ENCODE data around the gene TMEM63C.

TMEM63C gene

DNA sequence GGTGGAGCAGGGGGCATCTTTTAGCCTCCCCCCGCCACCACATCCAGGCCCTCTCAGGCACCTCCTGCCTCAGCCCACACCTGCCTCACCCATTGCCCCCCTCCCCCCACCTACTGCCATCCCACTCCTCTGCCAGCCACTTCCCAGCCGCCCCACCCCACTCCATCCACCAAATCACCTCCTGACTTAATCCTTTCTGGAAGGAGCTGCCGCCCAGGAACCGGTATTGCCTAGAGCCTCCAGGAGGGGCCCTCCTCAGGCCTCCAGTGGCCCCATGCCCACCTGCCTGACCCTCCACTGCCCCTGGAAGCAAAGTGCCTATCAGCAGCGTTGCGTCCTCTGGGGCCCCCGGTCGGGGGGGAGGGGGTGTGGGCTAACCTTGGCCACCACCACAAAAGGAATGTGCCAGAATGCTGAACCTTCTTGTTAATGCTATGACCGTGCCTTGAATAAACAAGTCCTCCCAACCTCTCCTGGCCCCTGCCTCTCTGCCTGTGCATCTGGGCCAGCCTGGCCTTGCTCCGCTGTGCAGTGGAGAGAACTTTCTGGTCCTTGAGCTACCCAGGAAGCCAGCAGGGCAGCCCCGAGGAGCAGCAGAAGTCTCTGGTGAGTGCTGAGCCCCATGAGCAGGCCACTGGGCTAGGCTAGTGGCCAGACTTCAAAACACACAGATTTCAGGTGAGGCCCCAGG lies 77.6 kb downstream of the TMEM63C start (continued):
- TF ChIP-seq, protein P1, sequence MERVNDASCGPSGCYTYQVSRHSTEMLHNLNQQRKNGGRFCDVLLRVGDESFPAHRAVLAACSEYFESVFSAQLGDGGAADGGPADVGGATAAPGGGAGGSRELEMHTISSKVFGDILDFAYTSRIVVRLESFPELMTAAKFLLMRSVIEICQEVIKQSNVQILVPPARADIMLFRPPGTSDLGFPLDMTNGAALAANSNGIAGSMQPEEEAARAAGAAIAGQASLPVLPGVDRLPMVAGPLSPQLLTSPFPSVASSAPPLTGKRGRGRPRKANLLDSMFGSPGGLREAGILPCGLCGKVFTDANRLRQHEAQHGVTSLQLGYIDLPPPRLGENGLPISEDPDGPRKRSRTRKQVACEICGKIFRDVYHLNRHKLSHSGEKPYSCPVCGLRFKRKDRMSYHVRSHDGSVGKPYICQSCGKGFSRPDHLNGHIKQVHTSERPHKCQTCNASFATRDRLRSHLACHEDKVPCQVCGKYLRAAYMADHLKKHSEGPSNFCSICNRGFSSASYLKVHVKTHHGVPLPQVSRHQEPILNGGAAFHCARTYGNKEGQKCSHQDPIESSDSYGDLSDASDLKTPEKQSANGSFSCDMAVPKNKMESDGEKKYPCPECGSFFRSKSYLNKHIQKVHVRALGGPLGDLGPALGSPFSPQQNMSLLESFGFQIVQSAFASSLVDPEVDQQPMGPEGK (CRISPR knock-in tag; IDR thresholded peaks at IDR 0.05; ENCODE audit: borderline replicate concordance) = no peak
- TF ChIP-seq BACH2 (CRISPR knock-in tag; IDR thresholded peaks at IDR 0.05; ENCODE audit: borderline replicate concordance) (no peak), CSDC2 (CRISPR knock-in tag; IDR thresholded peaks at IDR 0.05) (no peak), ZFP30 (CRISPR knock-in tag; IDR thresholded peaks at IDR 0.05) (no peak), ARNTL (CRISPR knock-in tag; IDR thresholded peaks at IDR 0.05; ENCODE audit: borderline replicate concordance, low read depth) (no peak)

DNA sequence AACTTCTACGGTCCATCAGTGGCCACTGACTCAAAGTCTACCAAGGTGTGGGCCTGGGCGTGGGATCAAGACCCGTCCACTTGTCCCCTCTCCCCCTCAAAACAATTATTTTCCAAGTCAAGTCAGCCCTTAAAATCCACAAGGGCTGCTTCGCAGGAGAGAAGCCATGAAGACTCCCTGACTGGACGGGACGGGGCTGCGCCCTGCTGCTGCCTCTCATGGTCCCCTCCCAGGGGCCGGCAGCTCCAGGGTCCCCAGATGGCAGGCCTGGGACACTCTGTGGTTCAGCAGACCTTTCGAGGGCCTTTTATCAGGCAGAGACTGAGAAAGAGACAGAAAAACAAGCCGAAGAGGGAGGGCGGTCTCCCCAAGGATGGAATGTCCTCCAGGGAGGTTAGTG lies 78.6 kb downstream of the TMEM63C start:
- TF ChIP-seq ZNF70 (CRISPR knock-in tag; IDR thresholded peaks at IDR 0.05) = no peak
- no peak for TF ChIP-seq RARB (CRISPR knock-in tag; IDR thresholded peaks at IDR 0.05)
- TF ChIP-seq TCF4 (CRISPR knock-in tag; IDR thresholded peaks at IDR 0.05; ENCODE audit: borderline replicate concordance) = no peak
- TF ChIP-seq ISL1 (CRISPR knock-in tag; IDR thresholded peaks at IDR 0.05) = no peak
- no peak for TF ChIP-seq BACH2 (CRISPR knock-in tag; IDR thresholded peaks at IDR 0.05; ENCODE audit: borderline replicate concordance)
- TF ChIP-seq, protein P2, sequence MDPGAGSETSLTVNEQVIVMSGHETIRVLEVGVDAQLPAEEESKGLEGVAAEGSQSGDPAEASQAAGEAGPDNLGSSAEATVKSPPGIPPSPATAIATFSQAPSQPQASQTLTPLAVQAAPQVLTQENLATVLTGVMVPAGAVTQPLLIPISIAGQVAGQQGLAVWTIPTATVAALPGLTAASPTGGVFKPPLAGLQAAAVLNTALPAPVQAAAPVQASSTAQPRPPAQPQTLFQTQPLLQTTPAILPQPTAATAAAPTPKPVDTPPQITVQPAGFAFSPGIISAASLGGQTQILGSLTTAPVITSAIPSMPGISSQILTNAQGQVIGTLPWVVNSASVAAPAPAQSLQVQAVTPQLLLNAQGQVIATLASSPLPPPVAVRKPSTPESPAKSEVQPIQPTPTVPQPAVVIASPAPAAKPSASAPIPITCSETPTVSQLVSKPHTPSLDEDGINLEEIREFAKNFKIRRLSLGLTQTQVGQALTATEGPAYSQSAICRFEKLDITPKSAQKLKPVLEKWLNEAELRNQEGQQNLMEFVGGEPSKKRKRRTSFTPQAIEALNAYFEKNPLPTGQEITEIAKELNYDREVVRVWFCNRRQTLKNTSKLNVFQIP (CRISPR knock-in tag; IDR thresholded peaks at IDR 0.05; ENCODE audit: borderline replicate concordance, low read depth) = no peak
- no peak for TF ChIP-seq ZNF8 (CRISPR knock-in tag; IDR thresholded peaks at IDR 0.05)
- TF ChIP-seq, protein P1 (CRISPR knock-in tag; IDR thresholded peaks at IDR 0.05; ENCODE audit: borderline replicate concordance) = no peak
- no peak for TF ChIP-seq ARNTL (CRISPR knock-in tag; IDR thresholded peaks at IDR 0.05; ENCODE audit: borderline replicate concordance, low read depth)
- TF ChIP-seq GLIS3 (CRISPR knock-in tag; IDR thresholded peaks at IDR 0.05) = no peak
- ATAC-seq = no peak

DNA sequence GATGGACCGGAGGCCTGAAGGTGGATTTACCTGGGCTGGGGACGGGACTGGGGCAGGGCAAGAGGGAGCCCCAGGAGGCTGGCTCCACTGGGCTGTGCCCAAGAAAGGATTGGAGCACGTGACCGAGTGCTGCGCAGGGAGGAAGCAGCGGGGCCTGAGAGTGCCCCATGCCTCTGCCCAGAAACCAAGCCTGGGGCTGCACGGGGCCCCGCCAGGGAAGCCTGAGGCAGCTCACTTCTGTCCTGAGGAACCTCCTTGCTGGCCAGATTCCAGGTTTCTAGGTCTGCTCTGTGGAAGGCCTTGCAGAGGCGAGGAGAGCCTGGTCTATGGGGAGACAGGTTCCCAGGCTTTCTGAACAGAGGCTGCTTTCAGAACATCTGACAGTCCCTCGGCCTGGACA lies 79.0 kb downstream of the TMEM63C start:
- no peak for TF ChIP-seq TOX (CRISPR knock-in tag; IDR thresholded peaks at IDR 0.05; ENCODE audit: borderline replicate concordance)
- TF ChIP-seq, protein P2 (CRISPR knock-in tag; IDR thresholded peaks at IDR 0.05; ENCODE audit: borderline replicate concordance, low read depth) = no peak
- no peak for TF ChIP-seq ZFP3 (CRISPR knock-in tag; IDR thresholded peaks at IDR 0.05)
- no peak for TF ChIP-seq ZFP30 (CRISPR knock-in tag; IDR thresholded peaks at IDR 0.05)
- TF ChIP-seq ZC3H10 (CRISPR knock-in tag; IDR thresholded peaks at IDR 0.05) = no peak
- TF ChIP-seq, protein P1 (CRISPR knock-in tag; IDR thresholded peaks at IDR 0.05; ENCODE audit: borderline replicate concordance) = no peak
- TF ChIP-seq ISL1 (CRISPR knock-in tag; IDR thresholded peaks at IDR 0.05) = no peak
- no peak for TF ChIP-seq CSDC2 (CRISPR knock-in tag; IDR thresholded peaks at IDR 0.05)
- no peak for TF ChIP-seq PPARA (CRISPR knock-in tag; IDR thresholded peaks at IDR 0.05; ENCODE audit: borderline replicate concordance)
- ATAC-seq = no peak

DNA sequence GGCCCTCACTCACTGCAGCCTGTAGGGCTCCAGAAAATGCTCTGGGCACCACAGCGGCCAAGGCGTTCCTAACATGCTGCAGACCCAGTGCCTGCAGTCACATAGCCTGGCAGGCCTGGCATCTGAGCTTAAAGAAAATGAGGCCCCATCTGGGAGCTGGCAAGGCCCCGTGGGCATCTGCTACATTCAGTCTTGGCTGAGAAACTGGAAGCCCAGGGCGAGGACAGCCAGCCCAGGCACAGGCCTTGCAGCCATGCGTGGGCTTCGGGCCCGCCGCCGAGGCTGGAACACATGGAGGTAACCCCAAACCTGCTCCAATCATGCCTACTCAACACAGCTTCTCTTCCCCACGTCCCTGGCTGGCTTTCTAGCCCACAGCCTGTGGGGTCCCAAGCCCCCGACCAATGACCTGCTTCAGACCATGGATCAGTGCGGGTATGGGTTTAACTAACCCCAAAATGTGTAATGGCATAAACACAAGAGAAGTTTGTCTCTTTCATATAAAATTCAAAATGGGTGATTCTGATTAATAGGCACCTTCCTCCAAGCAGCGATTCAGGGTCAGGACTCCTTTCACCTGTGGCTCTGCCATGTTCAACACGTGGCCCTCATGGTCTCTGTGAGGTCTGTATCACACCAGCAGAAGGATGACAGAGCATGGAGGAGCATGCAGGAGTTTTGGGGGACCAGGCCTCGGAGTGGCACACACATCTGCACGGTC lies 83.0 kb downstream of the TMEM63C start:
- TF ChIP-seq GLIS3 (CRISPR knock-in tag; IDR thresholded peaks at IDR 0.05) = no peak
- no peak for ATAC-seq
